Gastroesophageal sphincter (tissue), 4 donors: Measurements from ENCODE around the gene TUBGCP3. TPM values are rescaled to one million over a fixed set of nuclear protein-coding genes. Genes with fewer than 3 reads are reported as not detected.

ENCODE experiments used
- ATAC-seq: fragments of 150-250 bp; one replicate; pipeline ENCODE4 v1.9.1; 2016; ENCODE audit warnings: mild to moderate bottlenecking, moderate library complexity
- H3K27ac ChIP-seq, 4 donors: fragments of 200-600 bp; sonication (generic) in 3 of 4; 1 replicate in 3 of 4; 2 replicates in 1 of 4; pipeline ENCODE4 v1.5.1; 2016 to 2019
- H3K27me3 ChIP-seq: fragments of 200-600 bp; sonication (generic); one replicate; pipeline ENCODE4 v1.5.1; 2019
- H3K36me3 ChIP-seq, 2 donors: fragments of 200-600 bp; sonication (generic); one replicate each; pipeline ENCODE4 v1.5.1; 2019; ENCODE audit warnings: control low read depth in 1 of 2
- H3K4me1 ChIP-seq, 3 donors: fragments of 200-600 bp; sonication (generic); 1 replicate in 2 of 3; 2 replicates in 1 of 3; pipeline ENCODE4 v1.5.1; 2016 to 2019; ENCODE audit warnings: control low read depth in 2 of 3
- H3K4me3 ChIP-seq, 2 donors: fragments of 200-600 bp; sonication (generic); one replicate each; pipeline ENCODE4 v1.5.1; 2019; ENCODE audit warnings: mild to moderate bottlenecking in 1 of 2, moderate library complexity in 1 of 2
- H3K9me3 ChIP-seq, 3 donors: fragments of 200-600 bp; sonication (generic); one replicate each; pipeline ENCODE4 v1.5.1; 2017 to 2019; ENCODE audit warnings: control low read depth in 2 of 3
- EP300 ChIP-seq: sonication (generic); formaldehyde crosslinking; IDR thresholded peaks from one replicate; pipeline ENCODE4 v1.6.1; 2017; ENCODE audit warnings: antibody characterized with exemption, mild to moderate bottlenecking
- POLR2A ChIP-seq, 2 donors: fragments of 450-650 bp; IDR thresholded peaks; one replicate each; pipeline ENCODE4 v1.6.1; 2017; ENCODE audit warnings: antibody characterized with exemption in 2 of 2, mild to moderate bottlenecking in 2 of 2, moderate library complexity in 1 of 2
- POLR2AphosphoS5 ChIP-seq: sonication (generic); formaldehyde crosslinking; IDR thresholded peaks from one replicate; pipeline ENCODE4 v1.6.1; 2017; ENCODE audit warnings: antibody characterized with exemption
- WGBS, 2 donors: methylation state at CpG; one replicate each; pipeline ENCODE4 v1.1.5; 2018; ENCODE audit warnings: low coverage in 1 of 2; 5-methylcytosine and 5-hydroxymethylcytosine counted together
- total RNA-seq, 4 donors: library from RNA; depleted of rRNA; stranded (reverse); fragments of >200 nt; gene quantifications; one replicate each; pipeline ENCODE4 v1.1.0, GENCODE V29; 2016
- TF ChIP-seq, protein P1 (sequence below), 4 experiments: fragments of 200-600 bp in 2 of 4; fragments of 450-650 bp in 2 of 4; sonication (generic) in 1 of 4; IDR thresholded peaks; one replicate each; pipeline ENCODE4 v1.5.1; 2017 to 2019; ENCODE audit warnings: antibody characterized with exemption in 4 of 4, mild to moderate bottlenecking in 2 of 4, moderate library complexity in 2 of 4

TUBGCP3 gene
- total RNA-seq, 4 donors from 2014 or later: 25.6 to 37.8 (median 28.9) TPM

DNA sequence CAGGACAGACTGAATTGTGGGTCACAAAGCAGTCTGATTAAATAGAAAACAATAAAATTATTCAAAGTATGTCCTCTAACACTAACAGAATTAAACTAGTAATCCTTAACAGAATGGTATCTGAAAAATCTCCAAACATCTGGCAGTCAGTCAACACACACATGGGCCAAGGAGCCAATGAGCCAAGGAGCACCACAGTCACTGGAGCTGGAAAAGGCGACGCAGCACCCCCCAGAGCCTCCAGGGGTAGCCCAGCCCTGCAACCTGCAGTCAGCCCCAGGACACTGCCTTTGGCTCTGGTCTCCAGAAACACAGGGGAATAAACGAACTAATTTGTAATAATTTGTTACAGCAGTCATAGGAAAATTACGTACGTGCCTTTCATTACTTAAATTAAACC lies 12.3 kb downstream of the TUBGCP3 start:
- no peaks in the 10 kb centered on the region for H3K36me3 ChIP-seq
- peak overlapping the region in 3 of 4 donors; percentile 63 to 79 (median 65) for H3K27ac ChIP-seq
- H3K4me3 ChIP-seq: peak overlapping the region in 1 of 2 donors; percentile 15
- peak; percentile 86 for ATAC-seq
- H3K27me3 ChIP-seq: no peaks in the 10 kb centered on the region
- H3K9me3 ChIP-seq: no peaks in the 10 kb centered on the region
- TF ChIP-seq, protein P1, sequence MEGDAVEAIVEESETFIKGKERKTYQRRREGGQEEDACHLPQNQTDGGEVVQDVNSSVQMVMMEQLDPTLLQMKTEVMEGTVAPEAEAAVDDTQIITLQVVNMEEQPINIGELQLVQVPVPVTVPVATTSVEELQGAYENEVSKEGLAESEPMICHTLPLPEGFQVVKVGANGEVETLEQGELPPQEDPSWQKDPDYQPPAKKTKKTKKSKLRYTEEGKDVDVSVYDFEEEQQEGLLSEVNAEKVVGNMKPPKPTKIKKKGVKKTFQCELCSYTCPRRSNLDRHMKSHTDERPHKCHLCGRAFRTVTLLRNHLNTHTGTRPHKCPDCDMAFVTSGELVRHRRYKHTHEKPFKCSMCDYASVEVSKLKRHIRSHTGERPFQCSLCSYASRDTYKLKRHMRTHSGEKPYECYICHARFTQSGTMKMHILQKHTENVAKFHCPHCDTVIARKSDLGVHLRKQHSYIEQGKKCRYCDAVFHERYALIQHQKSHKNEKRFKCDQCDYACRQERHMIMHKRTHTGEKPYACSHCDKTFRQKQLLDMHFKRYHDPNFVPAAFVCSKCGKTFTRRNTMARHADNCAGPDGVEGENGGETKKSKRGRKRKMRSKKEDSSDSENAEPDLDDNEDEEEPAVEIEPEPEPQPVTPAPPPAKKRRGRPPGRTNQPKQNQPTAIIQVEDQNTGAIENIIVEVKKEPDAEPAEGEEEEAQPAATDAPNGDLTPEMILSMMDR (IDR thresholded peaks at IDR 0.05): peak in 2 of 4 experiments; percentile 29
- TF ChIP-seq POLR2AphosphoS5: no peak
- H3K4me1 ChIP-seq: peaks cover 2 to 61% (median 31%) of the 10 kb centered on the region in 3 donors
- WGBS, 2 donors: 60% methylated on average over 5 of the region's 5 CpGs; no CpG with 5 or more reads in 1 of the 2 donors

DNA sequence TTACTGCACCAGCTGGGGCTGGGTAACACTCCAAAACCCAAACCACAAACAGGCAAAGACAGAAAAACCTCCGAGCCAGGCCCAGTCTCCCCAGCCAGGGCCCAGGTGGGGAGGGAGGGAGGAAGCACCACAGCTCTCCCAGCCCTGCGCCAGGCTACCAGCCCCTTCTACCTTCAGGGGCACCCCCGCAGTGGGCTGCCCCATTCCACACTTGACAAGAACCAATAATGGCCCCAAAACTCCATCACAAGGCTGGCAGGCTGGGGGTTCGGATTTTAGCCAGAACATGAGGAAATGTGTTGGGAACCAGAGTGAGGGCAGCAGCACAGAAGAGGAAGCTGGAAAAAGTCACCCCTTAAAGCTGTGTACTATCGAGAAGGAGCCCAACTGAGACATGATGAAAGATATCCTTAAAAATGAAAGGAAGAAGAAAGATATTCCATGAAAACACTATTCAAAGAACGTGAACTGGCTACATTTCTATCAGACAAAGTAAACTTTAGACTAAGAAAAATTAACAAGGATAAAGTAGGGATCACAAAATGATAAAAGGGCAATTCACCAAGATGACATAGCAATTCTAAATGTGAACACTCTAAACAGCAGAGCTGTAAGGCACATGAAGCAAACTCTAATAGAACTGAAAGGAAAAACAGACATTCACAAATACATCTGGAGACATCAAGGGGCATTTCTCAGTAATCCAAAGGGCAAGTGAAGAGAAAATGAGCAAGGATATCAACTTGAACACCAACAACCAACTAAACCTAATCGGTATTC lies 12.9 kb downstream of the TUBGCP3 start:
- TF ChIP-seq POLR2AphosphoS5: no peak
- TF ChIP-seq, protein P1 (IDR thresholded peaks at IDR 0.05): no peak
- TF ChIP-seq POLR2A (IDR thresholded peaks at IDR 0.05): no peak
- TF ChIP-seq EP300: no peak
- Histone ChIP-seq H3K9me3 (no peaks in the 10 kb centered on the region), H3K27me3 (no peaks in the 10 kb centered on the region), H3K4me1 (peaks cover 2 to 56% (median 31%) of the 10 kb centered on the region in 3 donors), H3K27ac (peak overlapping the region in 3 of 4 donors; percentile 63 to 79 (median 65)), H3K4me3 (peak overlapping the region in 1 of 2 donors; percentile 15), H3K36me3 (no peaks in the 10 kb centered on the region)
- WGBS, 2 donors: 49 to 53% methylated on average over 4 of the region's 7 CpGs
- no peak for ATAC-seq

DNA sequence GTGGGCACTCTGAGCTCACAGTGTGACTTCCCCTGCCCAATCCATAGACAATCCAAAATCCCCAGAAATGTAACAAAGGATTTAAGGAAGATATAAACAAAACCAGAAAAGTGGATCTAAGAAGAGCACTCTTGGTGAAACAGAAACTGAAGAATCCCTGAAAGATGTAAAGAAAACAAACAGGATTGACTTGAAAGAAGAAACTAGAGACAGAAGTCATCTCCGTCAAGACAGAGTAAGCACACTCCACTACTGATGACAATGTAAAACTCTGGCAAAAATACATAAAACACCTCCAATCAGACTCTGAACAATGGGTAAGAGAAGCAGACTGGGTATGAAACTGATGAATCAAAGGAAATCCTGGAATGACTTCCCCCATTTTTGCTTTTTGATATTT lies 13.5 kb downstream of the TUBGCP3 start:
- no peak for TF ChIP-seq EP300
- H3K9me3 ChIP-seq: no peaks in the 10 kb centered on the region
- no peak for ATAC-seq
- H3K27me3 ChIP-seq: no peaks in the 10 kb centered on the region
- WGBS, 2 donors: 33 to 93% methylated on average over 1 of the region's 1 CpG
- peaks cover 2 to 58% (median 31%) of the 10 kb centered on the region in 3 donors for H3K4me1 ChIP-seq
- no peak overlapping the region for H3K4me3 ChIP-seq
- no peaks in the 10 kb centered on the region for H3K36me3 ChIP-seq
- H3K27ac ChIP-seq: peak overlapping the region in 3 of 4 donors; percentile 63 to 79 (median 65)

GRCh38 chr13:112573710-112574109 lies 14.2 kb downstream of the TUBGCP3 start:
- Histone ChIP-seq H3K27ac (peak overlapping the region in 3 of 4 donors; percentile 9 to 79 (median 65)), H3K36me3 (peaks cover 0 to 2% of the 10 kb centered on the region in 2 donors), H3K4me3 (no peak overlapping the region), H3K27me3 (no peaks in the 10 kb centered on the region), H3K4me1 (peaks cover 2 to 58% (median 31%) of the 10 kb centered on the region in 3 donors), H3K9me3 (no peaks in the 10 kb centered on the region)
- no peak for ATAC-seq
- 80 to 100% methylated on average over 1 of the region's 2 CpGs for WGBS, 2 donors
- TF ChIP-seq EP300 (no peak), POLR2A (IDR thresholded peaks at IDR 0.05) (no peak), POLR2AphosphoS5 (no peak)
- TF ChIP-seq, protein P1 (IDR thresholded peaks at IDR 0.05): no peak

DNA sequence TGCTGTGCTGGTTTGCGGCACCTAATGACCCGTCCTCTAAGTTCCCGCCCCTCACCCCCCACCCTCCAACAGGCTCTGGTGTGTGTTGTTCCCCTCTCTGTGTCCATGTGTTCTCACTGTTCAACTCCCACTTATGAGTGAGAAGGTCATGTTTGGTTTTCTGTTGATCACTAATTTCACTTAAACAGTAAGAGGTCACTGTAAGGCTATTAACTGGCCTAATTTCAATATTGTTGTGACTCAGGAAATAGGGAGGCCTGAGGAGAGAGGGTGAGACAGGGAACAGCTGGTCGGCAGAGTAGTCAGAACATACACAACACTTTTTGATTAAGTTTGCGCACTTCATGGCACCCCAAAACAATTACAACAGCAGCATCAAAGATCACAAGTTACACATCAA lies 15.6 kb downstream of the TUBGCP3 start:
- Histone ChIP-seq H3K9me3 (no peaks in the 10 kb centered on the region), H3K4me1 (peaks cover 2 to 63% (median 31%) of the 10 kb centered on the region in 3 donors), H3K27me3 (no peaks in the 10 kb centered on the region), H3K36me3 (peaks cover 0 to 16% of the 10 kb centered on the region in 2 donors), H3K27ac (no peak overlapping the region), H3K4me3 (no peak overlapping the region)
- no peak for ATAC-seq
- TF ChIP-seq, protein P1 (IDR thresholded peaks at IDR 0.05): no peak
- TF ChIP-seq EP300: no peak
- WGBS, 2 donors: 80 to 87% methylated on average over 4 to 5 of the region's 5 CpGs
